Stimulated activated CD4-positive, alpha-beta T cell treated with anti-CD3 and anti-CD28 coated beads, Interleukin-12 subunit alpha, Interleukin-12 subunit beta, amount 100 ng/mL, for 4 hours (primary cell): ENCODE measurements around the gene ATXN1.
"Not testable (repeated sequence)": the region's sequence is repeated elsewhere in the genome, so short reads cannot be mapped to it uniquely, and the experiment has no call there.

Experiments
- DNase-seq: peaks from one replicate; pipeline ENCODE4 v3.0.0-alpha.2; 2020

The ATXN1 gene

DNA sequence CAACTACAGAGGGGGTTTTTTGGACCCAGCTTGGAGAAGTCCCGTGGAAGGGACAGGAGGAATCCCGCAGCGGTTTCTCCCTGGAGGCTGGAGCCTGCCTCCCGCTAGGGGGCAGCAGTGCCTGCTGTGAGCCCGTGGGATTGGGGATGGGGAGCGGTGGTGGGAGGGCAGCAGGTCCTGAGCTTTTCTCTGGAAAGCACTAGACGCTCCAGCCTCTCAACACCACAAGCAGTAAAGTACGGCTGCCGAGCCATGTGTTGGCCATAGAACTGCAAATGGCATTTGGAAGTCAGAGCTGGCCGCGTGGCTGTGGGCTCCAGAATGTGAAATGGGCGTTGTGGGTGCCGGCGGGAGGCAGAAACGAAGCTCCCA lies 475.1 kb downstream of the ATXN1 start:
- peak; percentile 23 for DNase-seq

GRCh38 chr6:16285467-16286150 lies 475.7 kb downstream of the ATXN1 start:
- DNase-seq, result no peak

- no peak for DNase-seq
Observed at GRCh38 chr6:16284472-16284871, 476.8 kb downstream of the ATXN1 start.

GRCh38 chr6:16282370-16282769 lies 478.9 kb downstream of the ATXN1 start:
- no peak for DNase-seq

GRCh38 chr6:16279243-16279642 lies 482.0 kb downstream of the ATXN1 start:
- no peak for DNase-seq

GRCh38 chr6:16278750-16279149 lies 482.5 kb downstream of the ATXN1 start:
- no peak for DNase-seq

DNA sequence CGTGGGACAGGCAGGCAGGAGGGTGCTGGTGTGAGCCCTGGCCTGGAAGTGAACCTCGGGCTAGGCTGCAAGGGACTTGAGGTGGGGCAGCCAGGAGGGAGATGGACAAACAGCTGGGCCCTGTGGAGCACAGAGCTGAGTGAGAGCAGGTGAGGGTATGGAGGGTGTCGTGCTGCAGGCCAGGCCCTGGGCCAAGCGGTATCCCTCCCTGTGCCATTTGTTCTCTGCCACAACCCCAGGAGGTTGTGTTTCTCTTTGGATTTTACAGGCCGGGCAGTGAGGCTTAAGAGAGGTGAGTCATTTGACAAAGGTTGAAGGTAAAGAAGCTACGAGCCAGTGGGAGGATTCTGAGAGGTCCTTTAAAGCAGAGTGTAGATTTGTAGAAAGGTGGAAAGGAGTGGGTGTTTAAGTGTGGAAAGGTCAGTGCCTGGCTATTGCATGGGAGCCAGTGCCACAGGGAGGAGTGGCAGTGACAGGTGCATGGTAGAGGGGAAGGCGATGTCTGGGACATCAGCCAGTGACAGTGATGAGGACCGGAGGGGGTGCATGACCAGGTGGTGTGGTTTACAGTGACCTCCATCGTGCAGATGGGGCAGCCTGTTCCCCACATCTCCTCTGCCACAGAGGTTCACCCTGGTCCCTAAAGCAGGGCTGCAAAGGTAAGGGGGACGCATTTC lies 483.1 kb downstream of the ATXN1 start:
- no peak for DNase-seq

DNA sequence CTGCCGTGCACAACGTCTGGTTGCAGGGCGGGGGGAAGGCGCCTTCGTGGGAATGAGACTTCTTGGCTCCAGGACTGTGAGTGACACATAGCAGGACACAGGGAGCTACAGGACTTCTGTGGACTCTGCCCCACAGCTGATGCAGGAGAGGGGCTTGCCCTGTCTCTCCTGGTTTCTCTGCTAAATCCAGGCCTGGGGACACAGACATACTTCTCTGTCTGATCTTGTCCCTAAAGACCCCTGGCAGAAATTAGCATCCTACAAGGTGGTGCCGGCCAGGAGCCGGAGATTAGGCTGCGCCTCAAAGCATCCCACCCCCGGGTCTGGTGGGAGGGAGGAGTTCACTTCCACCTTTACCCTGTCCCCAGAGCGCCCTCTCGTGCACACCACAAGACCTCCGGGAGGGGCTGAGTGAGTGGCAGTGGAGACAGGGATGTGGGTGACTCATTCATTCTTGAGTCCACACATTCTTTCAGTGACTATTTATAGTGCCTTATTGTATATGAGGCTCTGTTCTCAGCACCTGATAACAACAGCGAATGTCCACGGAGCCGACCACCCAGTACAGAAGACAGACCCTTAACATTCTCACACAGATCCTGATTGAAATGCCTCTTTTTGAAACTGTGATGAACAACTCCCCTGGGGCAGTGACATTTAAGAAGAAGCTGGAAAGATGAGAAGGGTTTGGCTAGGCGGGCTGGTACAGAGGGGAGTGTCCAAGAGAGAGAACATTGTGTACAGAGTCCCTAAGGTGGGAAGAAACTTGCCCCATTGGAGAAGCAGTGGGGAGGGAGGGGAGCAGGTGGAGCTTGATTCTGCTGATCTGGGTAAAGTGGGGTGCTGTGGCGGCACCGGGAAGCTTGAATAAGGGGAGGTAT lies 483.9 kb downstream of the ATXN1 start:
- DNase-seq, result no peak

GRCh38 chr6:16274885-16275589 lies 486.2 kb downstream of the ATXN1 start:
- DNase-seq, result no peak

DNA sequence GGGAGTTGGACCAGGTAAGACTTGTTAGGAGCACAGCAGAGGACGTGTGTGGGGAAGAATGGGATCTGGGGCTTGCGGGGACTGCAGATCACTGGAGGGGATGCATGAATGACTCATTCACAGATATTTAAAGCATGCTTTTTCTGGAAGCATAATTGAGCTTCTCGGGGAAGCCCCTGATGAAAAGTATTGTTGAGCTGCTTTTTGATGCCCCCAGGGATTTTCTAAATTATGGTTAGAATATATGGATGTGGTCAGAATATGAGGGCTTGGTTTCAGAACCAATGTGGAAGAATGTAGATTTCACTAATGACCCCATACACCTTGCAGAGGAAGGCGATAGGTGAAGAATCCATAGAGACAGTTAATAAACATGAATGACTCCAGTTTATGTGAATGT lies 486.8 kb downstream of the ATXN1 start:
- DNase-seq, result no peak

GRCh38 chr6:16273256-16273655 lies 488.0 kb downstream of the ATXN1 start:
- DNase-seq, result no peak

- no peak for DNase-seq
Observed at GRCh38 chr6:16272201-16272600, 489.1 kb downstream of the ATXN1 start.

GRCh38 chr6:16271428-16271827 lies 489.8 kb downstream of the ATXN1 start:
- no peak for DNase-seq

DNA sequence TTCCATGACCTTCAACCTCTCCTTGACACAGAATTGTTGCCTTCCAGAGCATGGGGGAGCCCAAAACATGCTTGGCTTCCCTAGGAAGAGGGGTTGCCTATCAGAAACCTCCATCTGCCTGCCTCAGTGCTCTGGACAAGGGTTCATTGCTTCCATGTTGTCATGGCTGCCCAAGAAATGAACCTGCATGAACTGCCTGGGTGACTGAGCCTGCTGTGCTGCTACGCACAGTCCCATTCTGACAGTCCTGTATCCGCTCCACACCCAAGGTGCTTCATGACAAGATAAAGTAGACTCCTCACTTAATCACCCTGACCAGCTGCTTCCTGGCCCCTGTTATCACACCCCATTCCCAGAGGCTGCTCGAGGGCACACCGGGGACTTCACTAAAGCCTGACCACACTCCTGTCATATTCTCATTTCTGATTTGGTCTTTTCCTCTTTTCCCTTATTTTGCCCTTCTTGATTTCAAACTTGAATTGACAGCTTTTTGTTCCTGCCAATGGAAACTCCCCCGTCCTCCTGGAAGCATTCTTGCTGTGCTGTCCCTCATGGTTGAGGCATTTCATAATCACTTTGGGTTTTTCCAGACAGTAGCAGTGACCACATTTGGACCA lies 491.0 kb downstream of the ATXN1 start:
- no peak for DNase-seq

GRCh38 chr6:16269442-16270070 lies 491.7 kb downstream of the ATXN1 start:
- DNase-seq, result not testable (repeated sequence)

- no peak for DNase-seq
Observed at GRCh38 chr6:16267428-16268263, 493.6 kb downstream of the ATXN1 start.

- no peak for DNase-seq
Observed at GRCh38 chr6:16265351-16266341, 495.6 kb downstream of the ATXN1 start.

- no peak for DNase-seq
Observed at GRCh38 chr6:16264785-16265184, 496.5 kb downstream of the ATXN1 start.

GRCh38 chr6:16263464-16264099 lies 497.7 kb downstream of the ATXN1 start:
- DNase-seq, result not testable (repeated sequence)
